Motor neuron (in vitro differentiated cells): ENCODE data around the gene NACC2. TPM values are rescaled to one million over a fixed set of nuclear protein-coding genes. Genes with fewer than 3 reads are reported as not detected.

Source experiments
- ATAC-seq, 8 experiments: fragments of 200-7000 bp; cut with Tn5 transposase; replicated peaks in 6 of 8; 2 replicates each; pipeline ENCODE4 v1.8.0; 2021; ENCODE audit warnings: mild to moderate bottlenecking in 8 of 8, moderate library complexity in 8 of 8
- H3K27ac ChIP-seq, 2 donors: fragments of 250-450 bp; sonication (Bioruptor Pico); 2 replicates each; pipeline ENCODE4 v1.9.0; 2021; ENCODE audit warnings: antibody characterized with exemption in 2 of 2, mild to moderate bottlenecking in 2 of 2, moderate library complexity in 1 of 2
- H3K4me1 ChIP-seq, 2 donors: fragments of 250-450 bp; sonication (Bioruptor Pico); replicated peaks in 1 of 2; 2 replicates each; pipeline ENCODE4 v1.6.1; 2021; ENCODE audit warnings: antibody characterized with exemption in 2 of 2, mild to moderate bottlenecking in 2 of 2, moderate library complexity in 1 of 2
- H3K4me3 ChIP-seq, 5 donors: fragments of 250-450 bp; sonication (Bioruptor Pico); 2 replicates each; pipeline ENCODE4 v1.9.0; 2021; ENCODE audit warnings: antibody characterized with exemption in 5 of 5, mild to moderate bottlenecking in 5 of 5, moderate library complexity in 4 of 5
- WGBS, 10 experiments: fragments of 450-650 bp; shearing (Covaris generic); methylation state at CpG; one replicate each; pipeline ENCODE4 v1.0.0; 2022; 5-methylcytosine and 5-hydroxymethylcytosine counted together
- in situ Hi-C, 9 experiments: fragments of 400-800 bp; cut with MboI; loops; one replicate each; pipeline ENCODE4 v1.15.0; 2021; ENCODE audit warnings: low sequenced_read_pairs in 9 of 9, low pct_unique_long_range_greater_than_20kb in 2 of 9; ENCODE audit not compliant: unreplicated experiment in 9 of 9
- total RNA-seq, 8 experiments: library from RNA; unstranded; fragments of 300-600 nt; gene quantifications; 2 replicates each; pipeline versions ENCODE4 v1.2.3 to v1.2.4, GENCODE V29; 2022

The NACC2 gene
- total RNA-seq, 8 experiments from 2014 or later, result 3.8 to 43.0 (median 16.7) TPM

DNA sequence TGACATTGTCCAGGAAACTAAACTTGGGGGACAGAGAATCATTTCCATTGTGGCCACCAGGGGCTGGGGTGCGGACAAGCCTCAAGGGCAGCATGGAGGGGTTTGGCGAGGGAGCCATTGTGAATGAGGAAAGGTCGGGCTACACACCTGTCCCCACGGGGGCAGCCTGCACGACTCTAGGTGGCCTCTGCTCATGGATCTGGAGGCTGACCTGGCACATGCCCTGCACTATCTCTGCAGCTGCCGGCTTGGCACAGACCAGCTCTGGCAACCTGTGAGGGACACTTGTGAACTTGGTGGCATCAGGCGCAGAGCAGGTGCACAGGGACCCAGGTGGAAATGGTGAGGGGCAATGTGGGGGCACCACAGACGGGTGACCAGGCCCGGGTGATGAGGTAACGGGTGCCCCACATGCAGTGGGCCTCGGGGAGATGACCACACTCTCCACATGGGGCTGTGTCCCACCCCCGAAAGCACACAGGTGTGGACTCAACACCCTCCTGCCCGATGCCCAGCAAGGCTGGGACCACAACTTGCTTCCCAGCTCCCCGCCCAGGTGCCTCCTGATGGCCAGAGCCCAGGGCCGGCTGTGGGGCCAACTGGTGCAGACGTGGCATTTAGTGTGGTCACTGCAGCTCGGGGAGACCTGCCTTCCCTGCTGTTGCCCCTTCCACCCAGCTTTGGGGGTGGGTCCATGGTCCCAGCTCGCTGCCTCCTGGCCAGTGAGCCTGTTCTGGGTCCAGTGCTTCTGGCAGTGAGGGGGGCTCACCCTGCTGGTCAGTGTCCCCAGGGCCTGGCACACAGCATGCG, 73.0 kb downstream of the NACC2 start:
- ATAC-seq, result no peak
- Histone ChIP-seq H3K4me3 (no peak overlapping the region), H3K4me1 (peaks cover 17 to 21% of the 10 kb centered on the region in 2 donors), H3K27ac (no peak overlapping the region)
- WGBS, 10 experiments, result 83 to 100% (median 100%) methylated on average over 1 to 2 of the region's 19 CpGs; no CpG with 5 or more reads in 6 of the 10 experiments
- in situ Hi-C loops, result no loop called here

DNA sequence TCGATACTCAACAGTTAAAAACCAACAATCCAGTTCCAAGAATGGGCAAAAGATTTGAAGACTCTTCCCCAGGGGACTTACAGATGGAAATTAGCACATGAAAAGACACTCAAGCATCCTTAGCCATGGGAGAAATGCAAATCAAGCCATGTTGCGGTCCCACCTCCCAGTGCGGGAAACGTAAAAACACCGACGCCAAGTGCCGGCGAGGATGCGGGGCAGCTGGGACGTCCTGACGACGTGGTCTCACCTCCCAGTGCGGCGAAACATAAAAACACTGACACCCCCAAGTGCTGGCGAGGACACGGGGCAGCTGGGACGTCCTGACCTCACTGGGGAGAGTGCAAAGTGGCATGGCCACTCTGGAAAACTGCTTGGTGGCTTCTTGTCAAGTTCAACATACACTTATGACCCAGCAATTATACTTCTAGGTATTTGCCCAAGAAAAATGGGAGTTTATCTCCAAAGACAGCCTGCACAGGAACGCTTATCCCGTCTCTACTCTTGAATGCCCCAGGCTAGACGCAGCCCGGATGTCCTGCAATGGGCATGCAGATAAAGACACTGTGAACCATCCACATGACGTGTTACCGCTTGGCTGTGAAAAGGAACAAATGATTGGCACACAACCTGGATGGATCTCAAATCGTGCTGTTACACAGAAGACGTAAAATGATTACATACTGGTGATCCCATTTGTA, 73.8 kb downstream of the NACC2 start:
- ATAC-seq, result no peak
- WGBS, 10 experiments, result 50 to 97% (median 79%) methylated on average over 2 to 19 of the region's 25 CpGs; no CpG with 5 or more reads in 1 of the 10 experiments
- in situ Hi-C loops, result no loop called here

DNA sequence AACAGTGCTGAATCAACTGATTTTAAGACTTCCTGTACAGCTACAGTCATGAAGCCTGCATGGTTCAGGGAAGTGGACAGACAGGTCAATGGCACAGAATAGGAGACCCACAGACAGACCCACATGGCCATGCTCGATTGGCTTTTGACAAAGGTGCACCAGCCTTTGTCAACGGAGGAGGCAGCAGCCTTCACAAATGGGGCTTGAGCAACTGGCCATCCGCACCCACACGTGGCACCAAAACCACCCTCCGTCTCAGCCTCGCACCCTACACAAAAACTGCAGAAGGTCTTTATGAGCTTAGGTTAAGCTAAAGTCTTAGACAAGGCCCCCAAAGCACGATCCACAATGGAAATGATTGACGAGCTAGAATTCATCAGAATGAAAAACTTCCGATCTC, 74.4 kb downstream of the NACC2 start:
- ATAC-seq, result no peak
- no peak overlapping the region for H3K4me3 ChIP-seq
- in situ Hi-C loops, result no loop called here
- peaks cover 17 to 21% of the 10 kb centered on the region in 2 donors for H3K4me1 ChIP-seq
- H3K27ac ChIP-seq, result no peak overlapping the region
- 30 to 100% (median 56%) methylated on average over 1 to 8 of the region's 9 CpGs; no CpG with 5 or more reads in 3 of the 10 experiments for WGBS, 10 experiments

More for the DNA sequence above, 73.8 kb downstream of the NACC2 start:
- Histone ChIP-seq H3K4me3 (no peak overlapping the region), H3K4me1 (peaks cover 17 to 21% of the 10 kb centered on the region in 2 donors), H3K27ac (no peak overlapping the region)

DNA sequence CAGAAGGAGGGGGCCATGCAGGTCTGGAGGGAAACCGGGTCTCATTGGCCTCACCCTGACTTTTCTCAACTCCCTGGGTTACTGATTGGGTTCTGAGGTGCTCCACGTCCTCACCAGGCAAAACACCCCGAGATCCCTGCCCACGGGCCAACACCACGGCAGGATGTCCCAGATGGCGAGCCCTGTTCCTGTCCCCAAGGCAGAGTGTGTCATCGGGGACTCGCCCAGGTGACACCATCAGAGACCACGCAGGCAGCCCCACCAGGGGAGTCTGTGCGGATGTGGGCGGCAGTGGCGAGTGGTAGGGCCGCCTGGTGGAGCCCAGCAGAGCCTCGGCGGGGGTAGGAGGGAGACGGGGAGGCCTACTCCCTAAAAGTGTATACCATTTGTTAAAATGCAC, 74.9 kb downstream of the NACC2 start:
- Histone ChIP-seq H3K4me3 (no peak overlapping the region), H3K4me1 (peaks cover 17 to 21% of the 10 kb centered on the region in 2 donors), H3K27ac (no peak overlapping the region)
- 93 to 100% (median 98%) methylated on average over 1 to 5 of the region's 16 CpGs; no CpG with 5 or more reads in 6 of the 10 experiments for WGBS, 10 experiments
- in situ Hi-C loops, result no loop called here
- no peak for ATAC-seq

DNA sequence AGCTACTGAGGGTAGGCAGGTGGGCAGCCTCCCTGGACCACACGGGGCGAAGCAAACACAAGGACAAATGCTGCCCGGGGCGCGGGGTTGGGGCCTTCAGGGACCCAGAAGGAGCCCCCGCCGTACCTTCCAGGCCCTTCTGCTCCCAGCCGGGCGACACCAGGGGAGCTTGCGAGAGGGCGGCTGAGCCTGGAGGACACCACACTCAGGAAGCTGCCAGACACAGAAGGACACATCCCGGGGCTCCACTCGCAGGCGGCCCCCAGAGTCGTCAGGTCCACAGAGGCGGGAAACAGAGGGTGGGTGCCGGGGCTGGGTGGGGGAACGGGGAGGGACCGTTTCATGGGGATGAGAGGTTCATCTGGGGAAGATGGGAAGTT, 75.4 kb downstream of the NACC2 start:
- in situ Hi-C loops, result no loop called here

DNA sequence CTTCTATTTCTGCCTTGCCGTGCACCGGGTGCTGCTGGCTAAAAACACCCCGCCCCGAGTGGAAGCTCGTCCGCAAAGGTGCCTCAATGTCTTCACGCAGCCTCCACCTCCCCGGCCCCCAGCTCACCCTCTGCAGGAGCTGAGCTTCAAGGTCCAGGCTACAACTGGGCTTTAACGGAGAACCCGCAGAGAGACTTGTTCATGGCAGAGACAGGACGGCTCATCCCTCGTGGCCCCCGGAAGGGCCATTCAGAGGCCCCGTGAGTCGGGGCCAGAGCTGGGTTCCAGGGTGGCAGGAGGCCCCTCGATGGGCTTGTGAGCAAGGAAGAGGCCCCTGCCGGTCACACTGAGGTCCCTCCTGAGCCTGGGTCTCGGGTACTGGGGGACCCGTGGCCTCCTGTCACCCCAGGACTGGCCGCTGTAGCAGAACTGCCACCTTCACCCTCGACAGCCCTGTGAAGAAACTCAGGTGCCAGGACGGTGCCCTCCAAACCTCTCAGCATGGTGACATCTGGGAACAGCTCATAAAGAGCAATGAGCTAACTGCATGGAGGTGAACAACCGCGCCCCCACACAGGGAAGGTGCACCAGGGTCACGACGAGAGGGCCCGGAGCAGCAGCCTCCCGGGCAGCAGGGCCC, 75.9 kb downstream of the NACC2 start:
- ATAC-seq, result no peak
- Histone ChIP-seq H3K27ac (no peak overlapping the region), H3K4me1 (peaks cover 17 to 21% of the 10 kb centered on the region in 2 donors), H3K4me3 (no peak overlapping the region)
- 78 to 100% (median 87%) methylated on average over 1 to 7 of the region's 28 CpGs; no CpG with 5 or more reads in 6 of the 10 experiments for WGBS, 10 experiments
- in situ Hi-C loops, result no loop called here

More for the DNA sequence above, 75.4 kb downstream of the NACC2 start:
- H3K27ac ChIP-seq, result no peak overlapping the region
- ATAC-seq, result no peak
- no peak overlapping the region for H3K4me3 ChIP-seq
- 95% methylated on average over 4 of the region's 19 CpGs; no CpG with 5 or more reads in 9 of the 10 experiments for WGBS, 10 experiments
- peaks cover 17 to 21% of the 10 kb centered on the region in 2 donors for H3K4me1 ChIP-seq

DNA sequence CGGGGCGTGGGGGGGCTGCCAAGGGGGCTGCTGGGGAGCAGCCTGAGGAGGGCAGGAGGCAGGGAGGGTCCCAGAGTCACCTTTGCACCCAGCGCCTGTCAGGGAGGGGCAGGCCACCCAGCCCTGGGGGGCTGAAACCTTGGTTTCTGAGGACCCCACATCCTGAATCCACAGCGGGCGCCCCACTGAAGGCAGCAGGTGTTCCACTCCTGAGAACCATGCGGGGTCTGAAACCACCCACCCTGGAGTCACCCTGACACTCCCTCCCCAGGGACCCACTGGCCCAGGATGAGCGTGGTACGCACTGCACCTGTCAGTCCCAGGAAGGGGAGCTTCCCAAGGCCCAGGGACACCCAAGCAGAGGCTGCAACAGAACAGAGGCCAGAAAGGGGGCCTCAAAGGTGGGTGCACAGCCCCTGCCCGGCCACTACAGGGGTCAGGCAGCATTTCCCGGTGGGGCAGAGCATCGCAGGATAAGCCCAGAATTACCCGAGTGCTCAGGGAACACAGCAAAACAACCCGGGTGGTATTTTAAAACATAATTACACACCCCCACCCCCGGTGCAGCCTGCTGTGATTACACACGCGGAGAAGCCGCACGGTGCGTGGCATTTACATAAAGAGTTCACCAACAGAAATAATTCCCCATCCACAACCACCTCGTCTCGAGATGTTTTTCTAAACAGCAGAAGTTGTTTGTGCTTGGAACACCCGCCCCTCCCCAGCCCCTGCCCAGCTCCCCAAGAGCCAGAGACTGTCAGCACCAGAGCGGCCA, 76.6 kb downstream of the NACC2 start:
- Histone ChIP-seq H3K4me3 (no peak overlapping the region), H3K27ac (no peak overlapping the region), H3K4me1 (peaks cover 19 to 23% of the 10 kb centered on the region in 2 donors)
- in situ Hi-C loops, result no loop called here
- WGBS, 10 experiments, result 43 to 85% methylated on average over 4 to 8 of the region's 23 CpGs; no CpG with 5 or more reads in 8 of the 10 experiments
- peak in 4 of 8 experiments; percentile 10 to 28 (median 24) for ATAC-seq

DNA sequence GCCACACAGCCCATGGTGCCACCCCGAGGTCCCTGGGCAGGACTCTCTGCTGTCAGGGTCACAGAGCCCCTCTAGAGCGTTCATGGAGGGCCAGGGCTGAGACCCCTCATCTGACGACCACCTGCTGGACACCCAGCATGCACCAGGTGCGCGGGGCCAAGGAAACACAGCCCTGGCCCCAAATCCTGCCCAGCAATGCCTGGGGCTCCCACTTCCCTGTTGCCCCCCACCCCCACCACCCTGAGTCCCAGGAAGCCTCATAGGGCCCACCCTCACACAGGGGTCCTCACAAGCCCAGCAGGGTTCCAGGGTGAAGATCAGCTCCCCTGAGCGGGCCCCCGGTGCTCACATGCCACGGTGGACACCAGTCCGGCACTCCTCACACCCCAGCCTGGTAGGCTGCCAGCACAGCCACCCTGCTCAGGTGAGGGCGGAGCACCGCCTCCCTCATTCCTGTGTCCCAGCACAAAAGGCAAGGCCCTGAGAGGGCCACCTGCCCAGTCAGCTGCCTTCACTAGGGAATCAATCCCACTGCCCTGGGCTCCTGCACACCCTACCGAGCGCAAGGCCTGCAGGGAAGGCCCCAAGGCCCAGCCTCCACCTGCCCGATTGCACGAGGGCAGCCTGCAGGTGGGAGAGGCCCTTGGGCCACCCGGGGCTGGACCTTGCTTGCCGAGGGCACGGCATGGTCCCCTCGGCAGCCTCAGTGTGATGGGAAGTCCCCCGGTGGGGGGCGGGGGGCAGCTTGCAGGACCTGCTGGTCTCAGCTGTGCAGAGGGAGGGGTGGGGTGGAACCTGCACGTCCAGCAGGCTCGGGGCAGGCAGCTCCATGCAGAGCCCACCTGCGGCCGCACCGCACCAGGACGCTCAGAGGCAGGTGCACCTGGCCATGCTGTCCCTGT, 77.5 kb downstream of the NACC2 start:
- WGBS, 10 experiments, result 84 to 100% methylated on average over 3 to 7 of the region's 27 CpGs; no CpG with 5 or more reads in 8 of the 10 experiments
- peak in 1 of 8 experiments; percentile 3 for ATAC-seq
- Histone ChIP-seq H3K4me1 (peaks cover 28 to 32% of the 10 kb centered on the region in 2 donors), H3K27ac (no peak overlapping the region), H3K4me3 (no peak overlapping the region)
- in situ Hi-C loops, result no loop called here

DNA sequence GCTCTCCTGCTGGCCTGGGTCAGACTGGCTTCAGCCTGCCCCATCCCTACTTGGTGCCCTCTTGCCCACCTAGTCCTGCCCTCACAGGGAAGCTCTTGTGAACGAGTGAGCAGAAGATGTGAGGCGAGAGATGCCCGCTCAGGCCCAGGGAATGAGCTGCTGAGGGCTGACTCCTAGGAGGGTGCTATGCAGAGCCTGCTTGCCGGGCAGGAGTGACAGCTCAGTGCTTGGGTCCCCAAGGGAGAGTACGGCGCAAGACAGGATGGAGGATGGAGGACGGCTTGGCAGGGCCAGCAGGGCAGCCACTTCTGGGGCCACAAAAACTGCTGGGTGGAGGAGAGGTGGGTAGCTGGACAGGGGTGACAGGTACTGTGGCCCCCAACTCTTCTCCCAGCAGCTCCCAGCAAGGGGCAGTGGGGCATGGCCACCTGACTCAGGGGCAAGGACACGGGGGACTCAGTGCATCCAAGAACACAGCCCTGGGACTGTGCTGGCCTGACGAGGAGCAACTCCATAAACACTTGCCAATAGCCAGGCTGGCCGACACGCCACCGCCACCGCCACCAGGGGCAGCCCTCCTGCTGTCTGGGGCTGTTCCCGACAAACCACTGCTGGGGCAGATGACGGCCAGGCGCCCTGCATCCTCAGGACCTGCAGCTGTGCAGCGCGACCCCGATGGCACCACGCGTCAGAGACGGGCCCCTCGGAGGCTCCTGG, 78.4 kb downstream of the NACC2 start:
- in situ Hi-C loops, result no loop called here
- ATAC-seq, result no peak
- H3K4me1 ChIP-seq, result peaks cover 36 to 40% of the 10 kb centered on the region in 2 donors
- no peak overlapping the region for H3K27ac ChIP-seq
- H3K4me3 ChIP-seq, result no peak overlapping the region
- WGBS, 10 experiments, result 60 to 100% (median 89%) methylated on average over 1 to 5 of the region's 23 CpGs; no CpG with 5 or more reads in 4 of the 10 experiments

DNA sequence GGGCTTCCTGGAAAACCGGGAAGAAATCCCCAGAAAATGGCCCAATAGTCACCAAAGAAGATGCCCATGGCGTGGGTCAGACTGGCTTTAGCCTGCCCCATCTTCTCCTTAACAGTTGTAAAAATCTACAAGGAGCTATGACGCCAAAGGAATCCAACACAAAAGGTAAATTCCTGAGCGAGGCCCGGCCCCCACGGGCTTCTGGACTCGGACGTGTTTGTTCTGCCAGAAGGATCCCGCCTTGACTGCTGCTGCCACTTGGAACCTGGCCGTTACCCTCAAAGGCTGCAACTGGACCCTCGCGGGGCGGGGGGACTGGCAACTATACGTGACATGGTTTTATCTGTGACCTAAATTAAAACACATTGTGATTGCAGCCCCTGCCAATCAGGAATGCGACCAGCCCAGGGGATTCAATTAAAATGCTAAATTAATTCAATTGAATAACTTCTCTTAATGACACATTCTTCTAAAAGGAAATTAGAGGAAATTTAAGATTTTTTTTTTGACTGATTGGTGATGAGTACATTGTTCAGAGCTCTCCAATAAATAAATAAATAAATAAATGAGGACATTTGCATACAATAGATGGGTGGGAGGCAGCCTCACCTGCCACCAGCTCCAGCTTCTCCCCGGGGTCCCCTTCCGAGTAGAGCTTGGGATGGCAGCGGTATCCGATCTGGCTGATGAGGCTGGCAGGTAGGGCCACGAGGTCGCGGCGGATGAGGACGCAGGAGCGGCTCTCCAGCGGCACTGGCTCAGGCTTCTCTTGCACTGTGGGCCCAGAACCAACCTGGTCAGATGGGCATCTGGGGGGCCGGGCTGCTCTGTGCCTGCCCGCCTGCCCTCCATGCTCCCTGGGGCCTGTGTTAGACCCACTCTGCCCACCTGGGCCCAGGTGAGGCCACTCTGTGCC, 79.2 kb downstream of the NACC2 start:
- Histone ChIP-seq H3K27ac (no peak overlapping the region), H3K4me1 (peaks cover 44% of the 10 kb centered on the region in 2 donors), H3K4me3 (no peak overlapping the region)
- no peak for ATAC-seq
- in situ Hi-C loops, result no loop called here
- 30 to 97% (median 88%) methylated on average over 1 to 17 of the region's 28 CpGs for WGBS, 10 experiments
